IMR-90 (cell line): Measurements from ENCODE around the gene NDOR1. TPM values are rescaled to one million over a fixed set of nuclear protein-coding genes. Genes with fewer than 3 reads are reported as not detected.

ENCODE experiments used
- ATAC-seq: fragments of 200-7000 bp; cut with Tn5 transposase; 2 replicates; pipeline ENCODE4 v1.9.1; 2020; ENCODE audit warnings: low read depth, mild to moderate bottlenecking, moderate library complexity
- BruUV-seq: library from RNA; stranded (reverse); fragments of 400-500 nt; replicated peaks from 2 replicates; lab custom pipeline; 2021; lab: Mats Ljungman, UMichigan
- CTCF ChIA-PET: fragments of 300-600 bp; formaldehyde crosslinking; extraction: SDS; loops from one replicate; lab custom pipeline; 2021; ENCODE audit warnings: antibody characterized with exemption; lab: Yijun Ruan, JAX
- POLR2A ChIA-PET: fragments of 300-600 bp; sonication (Branson Sonifier 250); formaldehyde crosslinking; loops from one replicate; lab custom pipeline; 2022; ENCODE audit warnings: antibody characterized with exemption; ENCODE audit not compliant: unreplicated experiment; lab: Charles Lee
- DNase-seq: peaks from one replicate; pipeline ENCODE4 v3.0.0; 2013
- H2AFZ ChIP-seq: replicated peaks from 2 replicates; pipeline ENCODE3; 2013; ENCODE audit warnings: low read length, mild to moderate bottlenecking; ENCODE audit not compliant: poor library complexity
- H2AK5ac ChIP-seq: 2 replicates; pipeline ENCODE4 v1.6.1; 2013; ENCODE audit warnings: low read depth, low read length, inconsistent platforms
- H2AK9ac ChIP-seq: replicated peaks from 2 replicates; pipeline ENCODE3; 2013; ENCODE audit warnings: mild to moderate bottlenecking, low read depth, low read length, moderate library complexity; ENCODE audit not compliant: poor library complexity
- H2BK120ac ChIP-seq: 2 replicates; pipeline ENCODE4 v1.6.1; 2013; ENCODE audit warnings: low read depth, low read length, inconsistent platforms
- H2BK15ac ChIP-seq: 3 replicates; pipeline ENCODE4 v1.6.1; 2013; ENCODE audit warnings: low read depth, low read length, inconsistent platforms
- H2BK20ac ChIP-seq: 2 replicates; pipeline ENCODE4 v1.6.1; 2013; ENCODE audit warnings: low read depth, mild to moderate bottlenecking, inconsistent platforms, low read length, moderate library complexity
- H2BK5ac ChIP-seq: 2 replicates; pipeline ENCODE4 v1.6.1; 2013; ENCODE audit warnings: mild to moderate bottlenecking, low read depth, low read length, inconsistent platforms; ENCODE audit not compliant: poor library complexity, severe bottlenecking
- H3K14ac ChIP-seq: replicated peaks from 2 replicates; pipeline ENCODE4 v1.6.1; 2013; ENCODE audit warnings: low read depth, low read length, inconsistent platforms
- H3K18ac ChIP-seq: 2 replicates; pipeline ENCODE4 v1.6.1; 2013; ENCODE audit warnings: low read depth, low read length, control low read depth
- H3K23ac ChIP-seq: 2 replicates; pipeline ENCODE4 v1.6.1; 2013; ENCODE audit warnings: low read depth, low read length, inconsistent platforms
- H3K27ac ChIP-seq: 2 replicates; pipeline ENCODE4 v1.5.1; 2013; ENCODE audit warnings: mild to moderate bottlenecking, control low read depth, low read length; ENCODE audit not compliant: insufficient read depth
- H3K27me3 ChIP-seq: 2 replicates; pipeline ENCODE4 v1.6.1; 2013; ENCODE audit warnings: low read length; ENCODE audit not compliant: control insufficient read depth, insufficient read depth
- H3K36me3 ChIP-seq: 2 replicates; pipeline ENCODE4 v1.6.1; 2013; ENCODE audit warnings: low read length, mixed read lengths; ENCODE audit not compliant: control insufficient read depth, insufficient read depth
- H3K4ac ChIP-seq: 2 replicates; pipeline ENCODE4 v1.6.1; 2013; ENCODE audit warnings: low read depth, low read length, inconsistent platforms
- H3K4me1 ChIP-seq: 2 replicates; pipeline ENCODE4 v1.6.1; 2013; ENCODE audit warnings: low read length, mixed read lengths; ENCODE audit not compliant: control insufficient read depth, insufficient read depth
- H3K4me2 ChIP-seq: 2 replicates; pipeline ENCODE4 v1.6.1; 2013; ENCODE audit warnings: low read depth, mild to moderate bottlenecking, control low read depth, low read length, moderate library complexity
- H3K4me3 ChIP-seq: 2 replicates; pipeline ENCODE4 v1.5.1; 2013; ENCODE audit warnings: low read depth, mild to moderate bottlenecking, control low read depth, low read length, moderate library complexity; ENCODE audit not compliant: insufficient read depth
- H3K56ac ChIP-seq: 2 replicates; pipeline ENCODE4 v1.6.1; 2013; ENCODE audit warnings: low read length, inconsistent platforms; ENCODE audit not compliant: insufficient read depth; ENCODE audit errors: extremely low read depth
- H3K79me1 ChIP-seq, 2 experiments: 2 replicates each; pipeline ENCODE4 v1.6.1; 2013; ENCODE audit warnings: low read length in 2 of 2, inconsistent platforms in 1 of 2, low read depth in 1 of 2
- H3K9ac ChIP-seq: 2 replicates; pipeline ENCODE4 v1.6.1; 2013; ENCODE audit warnings: low read depth, low read length, control low read depth
- H3K9me1 ChIP-seq: 2 replicates; pipeline ENCODE4 v1.6.1; 2013; ENCODE audit warnings: low read length, inconsistent platforms; ENCODE audit not compliant: insufficient read depth
- H3K9me3 ChIP-seq: 2 replicates; pipeline ENCODE4 v1.6.1; 2013; ENCODE audit warnings: low read length; ENCODE audit not compliant: control insufficient read depth, insufficient read depth
- H4K20me1 ChIP-seq: 2 replicates; pipeline ENCODE4 v1.6.1; 2013; ENCODE audit warnings: low read length, inconsistent platforms; ENCODE audit not compliant: insufficient read depth
- H4K5ac ChIP-seq: 2 replicates; pipeline ENCODE4 v1.6.1; 2013; ENCODE audit warnings: mild to moderate bottlenecking, low read depth, low read length, control low read depth
- H4K8ac ChIP-seq, 2 experiments: 2 replicates each; pipeline ENCODE4 v1.6.1; 2013; ENCODE audit warnings: low read depth in 2 of 2, low read length in 2 of 2, control low read depth in 1 of 2, inconsistent platforms in 1 of 2
- H4K91ac ChIP-seq: 2 replicates; pipeline ENCODE4 v1.6.1; 2013; ENCODE audit warnings: low read depth, low read length, inconsistent platforms; ENCODE audit not compliant: insufficient read depth
- CEBPB ChIP-seq: IDR thresholded peaks from 2 replicates; pipeline ENCODE4 v1.6.1; 2012; ENCODE audit warnings: low read depth, low read length, improper control_type of control experiment
- SMC3 ChIP-seq: fragments of 150-350 bp; IDR thresholded peaks from 2 replicates; pipeline ENCODE4 v1.6.1; 2016; ENCODE audit warnings: low read depth, mild to moderate bottlenecking, antibody characterized with exemption, low read length, moderate library complexity
- WGBS, 2 experiments: methylation state at CpG; one replicate each; pipeline versions ENCODE4 v1.1.5 to v1.1.7; 2013; ENCODE audit warnings: missing lambda C conversion rate in 2 of 2; ENCODE audit not compliant: insufficient read length in 1 of 2; ENCODE audit errors: extremely low coverage in 2 of 2; 5-methylcytosine and 5-hydroxymethylcytosine counted together
- dilution Hi-C: fragments of 300-500 bp; cut with HindIII; formaldehyde crosslinking; loops from one replicate; pipeline ENCODE4 v1.14.3; 2018; ENCODE audit warnings: low sequenced_read_pairs; ENCODE audit not compliant: unreplicated experiment
- in situ Hi-C: fragments of 300-500 bp; cut with MboI; formaldehyde crosslinking; loops from 3 replicates; pipeline ENCODE4 v1.14.3; 2019; ENCODE audit warnings: low sequenced_read_pairs, inconsistent platforms, mixed read lengths
- intact Hi-C: fragments of 100-400 bp; cut with micrococcal nuclease; formaldehyde crosslinking; loops from 2 replicates; pipeline ENCODE4 v1.10.0; 2022
- polyA plus RNA-seq, 3 experiments: library from polyadenylated mRNA; depleted of rRNA; stranded (reverse); fragments of >200 nt; gene quantifications; 2 replicates each; pipeline ENCODE4 v1.2.3, GENCODE V29; 2012; ENCODE audit warnings: low replicate concordance in 1 of 3
- total RNA-seq: library from RNA; depleted of rRNA; stranded (reverse); fragments of >200 nt; gene quantifications from 2 replicates; pipeline ENCODE4 v1.2.3, GENCODE V29; 2012

Gene NDOR1
- total and polyA plus RNA-seq, 2 of the 4 experiments (the other 2 are of a cell fraction), result 0.90 to 10.6 TPM

DNA sequence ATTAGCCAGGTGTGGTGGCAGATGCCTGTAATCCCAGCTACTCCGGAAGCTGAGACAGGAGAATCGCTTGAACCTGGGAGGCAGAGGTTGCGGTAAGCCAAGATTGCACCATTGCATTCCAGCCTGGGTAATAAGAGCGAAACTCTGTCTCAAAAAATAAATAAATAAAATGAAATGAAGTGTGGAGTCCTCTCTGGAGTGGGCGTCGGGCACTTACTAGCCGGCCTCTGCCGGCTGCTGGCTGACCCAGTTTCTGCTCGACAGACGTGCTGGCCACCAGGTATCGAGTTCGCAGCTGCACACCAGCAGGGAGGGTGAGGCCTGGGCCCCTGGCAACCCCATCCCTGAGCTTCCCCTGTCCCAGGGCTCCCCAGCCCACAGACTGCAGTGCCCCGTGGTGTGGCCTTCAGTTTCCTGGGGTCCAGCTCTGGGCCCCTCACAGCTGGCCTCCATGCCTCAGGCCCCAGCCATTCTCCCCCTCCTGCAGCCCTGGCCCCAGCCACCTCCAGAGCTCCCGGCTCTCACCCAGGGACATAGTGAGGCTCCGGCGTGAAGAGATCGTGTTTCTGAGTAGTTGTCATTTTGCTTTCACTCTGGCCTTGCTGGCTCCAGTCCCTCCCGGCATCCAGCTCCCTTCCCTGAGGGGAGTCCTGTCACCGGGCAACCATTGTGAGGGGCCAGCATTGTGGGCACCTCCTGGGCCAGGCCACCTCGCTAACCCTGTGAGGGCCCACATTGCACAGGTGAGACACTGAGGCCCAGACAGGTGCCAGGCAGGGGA lies 41.8 kb downstream of the NDOR1 start:
- dilution Hi-C loops, result no loop called here

More for the DNA sequence above, 41.8 kb downstream of the NDOR1 start:
- Histone ChIP-seq H2AFZ (no peak overlapping the region), H3K36me3 (peaks cover 14% of the 10 kb centered on the region), H3K9ac (no peak overlapping the region), H4K91ac (no peak overlapping the region), H3K4me3 (no peak overlapping the region), H3K56ac (no peak overlapping the region), H3K4me1 (peaks cover 5% of the 10 kb centered on the region; the same call in 1 of the 2 replicates), H3K23ac (no peak overlapping the region), H2BK20ac (no peak overlapping the region), H2AK5ac (no peak overlapping the region), H3K4ac (no peak overlapping the region), H3K27me3 (no peaks in the 10 kb centered on the region), H3K79me1 (peaks cover 3 to 22% of the 10 kb centered on the region in 2 experiments; a peak in 3 of 4 replicates), H3K18ac (no peak overlapping the region), H2BK5ac (no peak overlapping the region), H4K8ac (no peak overlapping the region), H3K4me2 (no peak overlapping the region), H4K5ac (no peak overlapping the region), H2AK9ac (peak overlapping the region; percentile 58), H4K20me1 (peaks cover 24% of the 10 kb centered on the region), H3K9me1 (peaks cover 4% of the 10 kb centered on the region), H2BK120ac (no peak overlapping the region), H3K14ac (no peak overlapping the region), H3K9me3 (no peaks in the 10 kb centered on the region), H3K27ac (no peak overlapping the region), H2BK15ac (no peak overlapping the region)
- intact Hi-C loops, result no loop called here
- TF ChIP-seq SMC3, result no peak
- 0 out of 2 replicates have a peak, but pooled peaks have one; percentile 3 for TF ChIP-seq CEBPB
- no TSS peak for BruUV-seq
- in situ Hi-C loops, result no loop called here
- ChIA-PET POLR2A (no interaction called here), CTCF (interaction anchor here (0.6 kb wide), 1 partner anchor 187 kb away, joined by 3 read pairs; no protein-coding TSS in a partner anchor)
- no peak for DNase-seq
- WGBS, 2 experiments, result 25% methylated on average over 2 of the region's 20 CpGs; no CpG with 5 or more reads in 1 of the 2 experiments
- peak; percentile 22 for ATAC-seq
